ENCODE data around the gene MBP.
A peak's percentile ranks its signal among the peaks of the same experiment; 100 is the strongest.
"Not testable (repeated sequence)": the region's sequence is repeated elsewhere in the genome, so short reads cannot be mapped to it uniquely, and the experiment has no call there.

MBP gene

DNA sequence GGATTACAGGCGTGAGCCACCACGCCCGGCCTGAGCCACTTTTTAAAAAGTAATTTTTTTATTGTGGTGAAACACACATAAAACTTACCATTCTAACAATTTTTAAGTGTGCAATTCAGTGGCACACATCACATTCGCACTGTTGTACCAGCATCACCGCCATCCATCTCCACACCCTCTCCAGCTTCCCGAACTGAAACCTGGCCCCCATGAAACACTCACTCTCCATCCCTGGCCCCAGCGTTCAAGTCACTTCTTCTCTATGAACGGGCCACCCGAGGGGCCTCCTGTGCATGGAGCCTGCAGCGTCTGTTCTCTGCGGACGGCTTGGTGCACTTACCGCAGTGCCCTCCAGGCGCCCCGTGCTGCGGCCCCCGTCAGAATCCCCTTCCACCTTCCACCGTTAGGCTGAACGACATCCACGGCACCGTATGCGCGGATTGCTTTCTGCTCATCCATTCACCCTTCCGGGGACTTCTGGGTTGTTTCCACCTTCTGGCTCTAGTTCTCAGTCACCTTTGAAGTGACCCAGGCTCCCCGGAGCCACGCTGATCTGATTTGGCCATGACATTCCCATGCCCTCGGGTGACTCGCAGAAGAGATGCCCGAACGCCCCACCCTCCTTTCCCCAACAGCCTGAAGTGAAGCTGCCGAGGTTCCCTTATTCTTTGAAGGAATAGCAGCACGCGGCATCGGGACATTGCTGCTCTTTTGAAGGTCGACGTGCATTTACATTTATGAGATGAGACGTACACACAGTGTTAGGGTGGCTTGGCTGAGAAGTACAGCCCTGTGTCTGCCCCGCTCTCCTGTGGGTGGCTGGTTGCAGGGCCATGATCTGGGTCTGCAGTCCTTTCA lies 134.4 kb downstream of the MBP start:
- DNase-seq, result no peak

DNA sequence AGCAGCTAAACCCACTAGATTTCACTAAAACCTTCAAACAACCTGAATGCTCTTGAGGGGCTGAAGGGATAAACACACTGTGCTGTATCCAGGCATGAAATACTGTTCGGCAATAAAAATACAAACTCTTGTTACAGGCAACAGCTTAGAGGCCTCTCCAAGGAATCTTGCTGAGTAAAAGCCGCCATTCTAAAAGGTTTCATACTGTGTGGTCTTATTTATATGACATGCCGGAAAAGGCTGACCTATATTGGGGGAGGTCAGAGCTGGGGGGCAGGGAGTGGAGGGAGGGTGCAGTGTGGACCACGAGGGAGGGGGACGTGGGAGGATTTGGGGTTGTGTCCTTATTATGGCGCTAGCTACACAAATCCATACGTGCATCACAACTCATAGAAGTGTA lies 136.2 kb downstream of the MBP start:
- no peak for DNase-seq

DNA sequence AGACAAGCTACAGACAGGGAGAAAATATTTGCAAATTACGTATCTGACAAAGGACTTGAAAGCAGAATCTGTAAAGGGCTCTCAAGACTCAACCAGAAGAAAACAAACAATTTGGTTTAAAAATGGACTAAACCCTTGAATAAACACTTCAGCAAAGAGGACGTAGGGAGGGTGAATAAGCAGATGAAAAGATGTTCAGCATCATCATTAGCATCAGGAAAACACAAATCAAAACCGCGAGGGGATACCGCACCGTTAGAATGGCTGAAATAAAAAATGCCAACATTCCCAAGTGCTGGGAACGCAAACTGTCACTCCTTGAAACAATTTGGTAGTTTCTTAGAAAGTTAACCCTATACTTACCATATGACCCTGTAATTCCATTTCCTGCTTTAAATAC lies 136.7 kb downstream of the MBP start:
- DNase-seq, result no peak

DNA sequence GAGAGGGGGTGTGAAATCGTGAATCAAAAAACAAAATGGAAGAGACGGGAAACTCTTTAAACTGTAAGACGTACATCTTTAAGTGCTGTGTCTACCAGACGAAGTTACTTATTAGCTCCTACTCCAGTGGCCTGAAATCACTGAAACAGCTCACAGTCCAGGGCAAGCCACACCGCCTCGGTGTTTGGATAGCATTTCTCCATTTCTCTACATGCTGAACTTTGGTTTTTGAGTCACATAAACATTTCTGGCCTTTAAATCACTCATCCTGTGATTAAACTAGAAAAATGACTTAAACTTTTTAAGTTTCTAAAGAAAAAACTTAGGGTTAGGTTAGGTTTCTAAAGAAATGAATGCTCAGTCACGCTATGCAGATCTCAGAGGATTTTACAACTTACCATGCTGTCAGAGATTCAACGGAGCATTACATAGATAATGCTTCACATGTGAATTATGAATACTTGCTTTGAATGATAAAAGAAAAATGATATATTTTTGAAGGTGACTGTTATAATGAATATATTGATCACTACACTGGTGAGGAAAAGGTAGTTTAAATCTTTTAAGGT lies 138.4 kb downstream of the MBP start:
- DNase-seq, result no peak

DNA sequence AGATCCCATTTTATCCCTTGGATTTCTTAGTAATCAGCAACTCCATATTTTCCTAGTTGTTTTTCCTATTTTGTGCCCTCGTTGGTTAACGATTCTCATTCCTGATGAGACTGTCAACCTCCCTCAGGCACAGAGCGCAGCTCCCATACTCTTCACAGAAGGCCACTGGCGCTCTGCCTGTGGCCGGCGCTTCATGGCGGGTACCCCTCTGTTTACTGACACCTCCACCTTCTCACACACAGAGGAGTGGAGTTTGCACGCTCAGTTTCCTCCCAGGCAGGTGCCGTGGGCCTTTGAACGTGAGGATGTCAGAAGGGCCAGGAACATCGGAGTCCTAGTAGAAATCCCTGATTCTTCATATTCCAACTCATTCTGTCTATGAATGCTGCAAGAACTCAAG lies 139.0 kb downstream of the MBP start:
- no peak for DNase-seq

DNA sequence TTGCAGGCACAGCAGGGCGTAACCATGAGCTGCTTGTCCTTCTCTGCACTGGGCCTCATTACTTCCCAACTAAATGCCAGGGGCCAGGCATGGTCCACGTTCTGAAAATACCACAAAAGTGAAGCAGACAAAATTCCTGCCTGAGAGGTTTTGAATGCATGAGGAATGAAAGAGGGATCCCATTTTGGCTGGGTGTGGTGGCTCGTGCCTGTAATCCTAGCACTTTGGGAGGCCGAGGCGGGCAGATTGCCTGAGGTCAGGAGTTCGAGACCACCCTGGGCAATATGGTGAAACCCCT lies 139.5 kb downstream of the MBP start:
- no peak for DNase-seq

DNA sequence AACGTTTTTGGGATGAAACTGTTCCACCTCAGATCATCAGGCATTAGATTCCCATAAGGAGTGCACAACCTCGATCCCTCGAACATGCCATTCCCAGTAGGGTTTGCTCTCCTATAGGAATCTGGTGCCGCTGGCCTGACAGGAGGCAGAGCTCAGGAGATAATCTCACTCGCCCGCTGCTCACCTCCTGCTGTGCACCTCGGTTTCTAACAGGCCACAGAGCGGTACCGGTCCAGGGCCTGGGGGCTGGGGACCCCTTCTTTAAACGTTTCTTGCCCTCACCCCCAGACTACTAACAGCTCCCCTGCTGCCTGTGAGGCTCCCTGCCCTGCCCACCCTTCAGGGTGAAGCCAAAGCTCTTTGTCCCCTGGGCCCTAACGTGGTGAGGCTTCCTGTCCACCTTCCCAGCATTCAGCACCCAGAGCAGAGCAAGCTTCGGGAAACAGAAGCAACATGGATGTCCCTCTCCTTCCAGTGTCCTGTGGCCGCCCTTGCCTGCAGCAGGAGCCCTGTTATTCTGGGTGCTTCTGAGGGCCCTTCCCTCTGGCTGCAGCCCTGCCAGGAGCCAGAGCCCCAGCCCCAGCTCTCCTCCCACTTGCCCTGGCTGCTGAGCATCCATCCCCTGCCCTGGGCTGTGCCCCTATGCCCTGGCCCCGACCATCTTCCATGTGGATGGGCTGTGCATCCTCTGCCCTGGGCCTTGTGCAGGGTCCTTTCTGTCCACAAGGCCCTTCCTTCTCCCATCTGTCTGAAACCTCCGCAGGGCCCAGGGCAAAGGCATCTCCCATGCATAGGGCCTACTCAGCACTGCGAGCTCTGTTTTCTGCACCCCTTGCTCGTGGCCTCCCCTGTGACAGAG lies 140.1 kb downstream of the MBP start:
- DNase-seq, result no peak

DNA sequence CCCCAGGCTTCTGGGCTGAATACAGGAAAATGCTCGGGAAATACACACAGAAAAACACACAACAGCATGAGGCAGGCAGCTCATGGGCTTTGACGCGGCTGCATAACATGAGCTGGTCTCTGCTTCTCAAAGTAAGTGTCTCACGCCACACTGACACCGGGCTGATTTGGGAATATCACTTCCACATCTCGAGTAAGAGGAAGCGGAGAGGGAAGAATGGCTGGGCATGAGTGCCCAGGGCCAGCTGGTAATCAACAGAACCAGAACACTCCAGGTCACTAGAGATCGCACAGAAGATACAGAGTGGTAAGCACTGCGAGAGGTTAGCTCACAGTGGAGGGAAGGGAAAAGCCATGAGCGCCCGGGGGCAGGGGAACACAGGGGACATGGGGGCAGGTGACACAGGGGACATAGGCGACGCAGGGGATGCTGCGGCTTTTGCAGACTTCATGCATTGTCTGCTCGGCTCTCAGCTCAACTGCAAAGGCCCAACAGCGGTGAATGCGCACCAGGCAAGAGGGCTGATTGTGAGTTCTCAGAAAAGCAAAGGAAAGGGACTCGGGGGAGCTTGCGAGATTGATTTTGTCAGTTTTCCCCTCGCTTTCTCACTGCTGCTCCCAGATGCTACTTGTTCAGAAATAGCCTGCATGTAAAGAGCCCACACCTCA lies 141.4 kb downstream of the MBP start:
- DNase-seq, result no peak

DNA sequence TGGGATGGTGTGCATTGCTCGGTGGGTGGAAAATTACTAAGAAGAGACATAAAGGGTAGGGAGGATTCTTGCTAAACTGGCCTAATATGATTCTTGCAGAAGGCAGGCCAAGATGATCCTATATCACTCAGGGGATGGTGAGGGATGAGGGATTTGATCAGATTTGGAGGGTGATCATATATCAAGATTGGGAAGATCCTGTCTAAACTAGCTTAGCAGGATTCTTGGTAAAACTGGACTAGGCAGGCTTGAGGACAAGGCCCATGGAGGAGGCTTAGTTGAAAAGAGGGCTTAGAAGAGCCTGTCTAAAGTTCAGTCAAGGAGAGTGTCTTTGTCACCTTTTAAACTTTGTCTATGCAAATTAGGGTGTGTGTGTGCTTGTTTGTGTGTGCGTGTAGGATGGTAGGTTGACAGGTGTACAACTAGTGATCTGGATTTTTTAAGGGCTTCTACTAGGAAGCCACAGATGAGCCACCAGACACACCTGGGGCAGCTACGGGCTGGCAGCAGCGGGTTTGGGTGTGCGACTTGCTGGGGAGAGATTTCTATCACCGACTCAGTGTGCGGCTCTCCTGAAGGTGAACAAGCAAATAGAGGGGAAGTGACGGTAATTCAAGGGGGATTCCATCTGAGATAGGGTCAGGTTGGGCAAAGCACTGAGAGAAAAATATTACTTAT lies 142.1 kb downstream of the MBP start:
- not testable (repeated sequence) for DNase-seq

DNA sequence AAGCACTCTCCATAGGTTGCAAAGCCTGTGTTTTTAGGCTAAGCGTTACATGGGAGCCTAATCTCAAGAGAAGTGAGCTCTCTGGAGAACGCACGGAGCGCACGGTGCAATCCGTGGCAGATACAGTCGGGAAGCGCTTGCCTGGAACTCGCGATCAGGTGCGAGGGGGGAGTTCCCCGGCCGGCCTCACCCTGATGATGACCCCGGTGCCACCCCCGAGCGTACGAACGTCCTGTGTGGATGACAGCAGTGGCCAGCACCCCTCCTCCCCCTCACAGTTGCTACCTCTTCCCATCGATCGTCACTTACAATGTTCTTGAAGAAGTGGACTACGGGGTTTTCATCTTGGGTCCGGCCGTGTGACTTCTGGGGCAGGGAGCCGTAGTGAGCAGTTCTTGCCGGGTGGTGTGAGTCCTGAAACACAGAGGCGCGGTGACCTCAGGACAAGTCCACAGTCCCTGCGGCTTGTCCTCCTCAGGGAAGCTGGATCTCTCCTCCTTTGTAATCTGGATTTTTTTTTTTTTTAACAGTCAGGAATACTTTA lies 142.9 kb downstream of the MBP start:
- no peak for DNase-seq

DNA sequence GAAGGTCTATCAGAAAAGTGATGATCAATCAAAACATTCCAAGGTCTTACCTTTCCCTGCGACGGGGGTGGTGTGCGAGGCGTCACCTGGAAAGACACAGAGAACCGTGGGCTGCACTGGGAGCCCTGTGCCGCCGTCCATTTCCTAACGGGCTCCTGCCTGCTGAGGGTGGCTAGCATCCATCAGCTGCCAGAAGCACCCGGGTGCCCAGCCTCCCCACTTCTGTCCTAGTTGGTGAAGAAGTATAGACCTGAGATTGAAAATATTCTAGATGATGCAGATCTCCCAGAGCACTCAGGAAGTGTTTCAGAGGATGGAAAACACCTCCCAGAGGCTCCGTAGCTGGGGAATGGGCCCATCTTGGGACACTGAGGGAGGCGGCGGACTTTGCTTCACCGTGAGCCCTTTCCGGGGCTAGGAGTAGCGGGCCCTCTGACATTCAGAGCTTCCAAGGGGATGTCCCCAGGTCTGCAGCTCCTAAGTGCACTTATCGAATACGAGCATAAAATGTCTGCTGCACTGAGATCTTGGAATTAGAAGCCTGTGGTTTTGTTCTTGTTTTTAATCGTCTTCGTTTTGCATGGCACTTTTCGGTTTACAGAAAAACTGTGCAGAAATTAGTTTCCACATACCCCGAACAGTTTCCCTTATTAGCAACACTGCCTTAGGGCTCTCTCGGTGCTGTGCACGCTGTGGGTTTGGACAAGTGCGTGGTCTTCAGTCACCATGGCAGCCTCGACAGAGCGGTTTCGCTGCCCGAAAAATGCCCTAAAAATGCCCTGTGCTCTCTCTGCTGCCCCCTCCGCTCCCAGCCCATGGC lies 143.5 kb downstream of the MBP start:
- DNase-seq, result no peak

DNA sequence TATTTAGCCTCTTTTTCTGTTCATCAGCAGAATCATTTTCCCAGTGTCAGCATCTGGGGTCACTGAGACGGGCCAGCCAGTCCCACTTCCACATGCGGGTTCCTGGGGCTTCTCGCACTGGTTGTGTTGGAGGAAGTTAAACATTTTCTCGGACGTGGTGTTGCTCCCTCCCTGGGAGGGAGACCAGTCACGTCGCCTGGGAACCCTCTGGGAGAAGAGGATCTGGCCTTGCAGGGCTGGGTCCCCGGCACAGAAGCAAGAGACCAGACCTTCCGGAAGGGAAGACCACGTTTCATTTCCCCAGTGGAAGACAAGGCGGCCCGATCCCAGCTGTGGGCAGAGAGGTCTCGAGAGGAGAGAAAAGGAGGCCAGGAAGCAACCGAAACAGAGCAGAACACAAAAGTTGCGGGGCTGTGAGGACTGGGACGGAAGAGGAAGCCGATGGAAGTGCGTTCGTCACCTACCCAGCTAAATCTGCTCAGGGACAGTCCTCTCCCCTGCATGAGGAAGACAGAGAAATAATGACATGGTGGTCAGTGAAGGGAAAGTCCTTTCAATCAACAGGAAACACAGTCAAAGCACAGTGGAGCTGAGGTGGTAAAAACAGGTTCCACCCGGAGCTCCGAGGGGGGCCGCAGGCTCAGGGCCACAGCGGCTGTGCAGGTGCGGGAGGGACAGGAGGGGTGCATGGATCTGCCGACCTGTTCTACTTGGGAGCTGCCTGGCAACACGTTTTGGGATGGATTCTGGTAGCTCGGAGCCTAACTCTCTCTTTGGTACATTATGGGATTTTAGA lies 144.4 kb downstream of the MBP start:
- DNase-seq, result no peak

DNA sequence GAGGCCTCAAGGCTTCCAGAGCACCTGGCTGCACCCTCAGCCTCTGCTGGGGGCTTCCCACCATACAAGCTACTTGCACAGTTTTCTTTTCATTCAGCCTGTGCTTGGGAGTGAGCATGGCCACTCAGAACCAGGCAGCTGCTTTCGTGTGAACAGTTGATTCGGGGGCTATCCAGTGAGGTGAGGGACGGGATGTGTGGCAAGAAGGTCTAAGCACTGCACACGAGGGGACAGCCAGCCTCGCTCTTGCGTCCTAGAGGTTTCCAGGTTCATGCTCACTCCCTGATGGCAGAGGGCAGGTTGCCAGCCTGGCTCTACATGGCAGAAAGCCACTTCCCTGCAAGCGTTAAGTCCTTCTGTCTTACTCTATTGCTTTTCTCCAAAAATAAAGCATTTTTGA lies 146.2 kb downstream of the MBP start:
- no peak for DNase-seq

DNA sequence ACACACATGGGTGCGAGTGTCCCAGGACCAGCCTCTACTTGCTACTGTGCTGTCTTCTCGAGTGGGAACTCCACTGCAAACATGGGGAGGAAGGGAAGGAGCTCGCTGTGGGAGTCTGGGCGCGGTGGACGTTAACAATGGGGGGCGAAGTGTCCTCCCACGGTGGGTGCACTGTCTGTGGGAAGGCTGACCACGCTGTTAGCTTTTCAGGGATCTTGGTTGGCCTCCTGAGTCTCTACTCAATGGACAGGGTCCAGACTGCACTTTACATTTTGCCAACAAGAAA lies 146.7 kb downstream of the MBP start:
- DNase-seq, result no peak

DNA sequence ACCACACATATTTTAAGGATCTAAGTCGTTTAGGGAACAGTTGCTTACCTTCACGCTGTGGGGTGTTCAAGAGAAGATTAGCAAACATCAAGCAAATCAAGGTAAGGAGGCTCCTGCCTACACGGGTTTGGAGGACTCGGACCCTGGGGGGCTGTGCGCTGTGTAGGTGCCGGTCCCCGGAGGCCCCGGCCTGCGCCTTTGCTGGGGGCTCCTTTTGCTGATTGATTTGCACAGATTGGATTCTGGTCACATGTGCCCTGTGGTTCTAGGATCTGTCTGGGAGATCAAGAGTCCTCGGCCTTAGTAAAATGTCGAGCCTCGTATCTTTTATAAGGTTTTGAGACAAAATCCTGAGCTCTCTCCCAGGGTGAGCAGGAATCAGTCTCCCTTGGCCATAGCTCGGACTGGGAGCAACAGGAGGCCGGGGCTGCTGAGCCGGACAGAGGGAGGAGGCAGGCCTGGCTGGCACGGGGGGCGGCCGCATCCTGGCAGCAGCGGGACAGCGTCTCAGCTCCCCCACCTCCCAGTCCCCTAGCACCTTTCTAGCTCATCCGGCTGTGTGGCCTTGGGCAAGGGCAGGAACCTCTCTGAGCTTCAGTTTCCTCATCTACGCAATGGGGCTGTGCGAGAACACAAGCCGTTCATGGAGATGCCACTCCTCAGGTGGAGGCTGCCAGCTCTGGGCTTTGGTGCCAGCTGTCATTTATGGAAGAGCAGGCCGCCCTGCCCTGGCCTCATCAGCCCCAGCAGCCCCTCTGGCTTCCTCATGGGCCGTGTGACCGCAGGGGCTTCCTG lies 147.2 kb downstream of the MBP start:
- DNase-seq, result no peak

DNA sequence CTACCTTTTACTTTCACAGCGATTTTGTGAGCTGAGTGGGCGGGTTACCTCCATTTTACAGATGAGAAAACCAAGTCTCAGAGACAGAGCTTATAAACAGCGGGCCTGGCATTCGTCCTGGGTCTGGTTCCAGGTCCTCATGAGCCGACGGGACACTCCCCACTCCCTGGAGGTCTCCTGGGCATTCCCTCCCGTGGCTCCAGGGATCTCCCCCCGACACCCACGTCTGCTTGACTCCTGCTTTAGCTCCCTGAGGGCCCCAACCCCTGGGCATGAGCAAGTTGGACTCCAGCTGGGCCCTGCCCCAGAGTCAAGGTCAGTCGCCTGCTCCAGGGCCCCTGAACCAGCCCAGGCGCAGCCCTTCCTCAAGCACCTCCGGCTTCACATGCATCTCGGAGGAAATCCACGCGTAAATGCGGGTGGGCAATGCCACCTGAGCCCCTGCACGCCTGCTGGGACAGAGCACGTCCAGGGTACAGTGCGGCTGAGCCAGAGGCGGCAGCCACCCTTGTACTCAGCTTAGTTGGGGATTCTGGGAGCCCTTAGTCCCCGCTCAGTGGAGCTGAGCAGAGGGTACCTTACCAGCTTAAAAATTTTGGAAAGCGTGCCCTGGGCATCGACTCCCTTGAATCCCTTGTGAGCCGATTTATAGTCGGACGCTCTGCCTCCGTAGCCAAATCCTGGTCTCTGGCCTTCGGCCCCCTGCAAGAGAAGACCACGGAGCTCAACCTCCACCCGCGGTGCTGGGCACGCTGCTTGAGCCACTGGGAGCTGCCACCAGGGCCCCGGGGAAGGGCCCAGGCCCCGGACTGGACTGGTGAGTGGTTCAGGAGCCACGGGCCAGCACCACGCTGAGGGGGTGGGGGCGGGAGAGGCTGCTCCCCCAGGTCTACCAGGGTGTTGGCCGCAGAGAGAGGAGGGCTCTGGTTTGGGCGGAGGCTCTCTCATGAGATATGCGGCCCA lies 148.1 kb downstream of the MBP start:
- no peak for DNase-seq

DNA sequence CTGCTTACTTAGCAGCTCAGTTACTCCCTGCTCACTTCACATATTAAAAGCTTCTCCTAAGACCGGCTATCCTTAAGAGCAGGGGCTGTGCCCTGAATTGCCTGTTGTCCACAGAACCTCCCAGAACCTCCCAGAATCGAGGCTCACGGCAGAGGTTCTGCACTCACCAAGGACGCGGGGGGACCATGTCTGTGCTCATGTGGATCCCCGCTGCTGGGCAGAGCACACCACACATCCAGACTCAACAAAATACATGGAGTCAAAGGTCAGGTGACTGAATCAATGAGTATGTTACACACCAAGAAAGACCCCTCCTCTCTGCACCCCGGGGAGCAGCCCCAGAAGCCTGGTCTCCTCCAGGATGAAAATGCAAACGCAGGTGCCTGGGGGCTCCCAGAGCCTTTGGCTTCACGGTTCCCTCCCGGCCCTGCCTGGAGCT lies 149.0 kb downstream of the MBP start:
- no peak for DNase-seq

DNA sequence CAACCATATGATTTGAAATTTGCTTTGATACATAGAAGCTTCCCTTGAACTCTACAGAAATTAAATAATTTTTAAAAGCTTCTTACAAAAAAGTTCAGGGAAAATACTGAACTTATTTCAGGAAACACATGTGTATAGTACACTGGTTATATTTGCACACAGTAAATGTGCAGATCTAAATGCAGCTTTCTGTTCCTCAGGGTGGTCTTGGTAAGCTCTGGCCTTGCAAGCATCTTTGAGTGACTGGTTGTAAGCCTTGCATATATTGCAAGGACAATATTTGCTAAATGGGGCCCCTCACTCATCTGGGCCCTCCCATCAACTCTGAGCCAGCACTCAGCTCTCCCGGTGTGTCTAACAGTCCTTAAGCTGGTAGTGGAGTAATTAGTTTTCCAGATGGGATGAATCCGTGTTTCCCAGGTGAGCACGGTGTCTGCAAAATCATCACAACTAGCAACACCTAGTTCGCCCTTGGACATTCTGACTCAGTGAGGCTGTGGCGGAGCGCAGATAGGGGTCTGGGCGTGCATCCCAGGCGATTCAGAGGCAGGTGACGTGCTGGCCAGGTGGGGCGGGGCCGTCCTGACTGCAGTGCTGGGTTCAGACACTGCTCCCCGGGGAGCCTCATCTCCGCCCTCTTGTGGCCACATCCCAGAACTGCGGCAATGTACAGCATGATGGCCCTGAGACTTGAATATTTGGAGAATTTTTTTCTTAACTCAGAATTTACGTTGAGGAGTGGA lies 149.6 kb downstream of the MBP start:
- peak; percentile 44 for DNase-seq

Measured in NCI-H2227 treated with DMSO at 0.1 percent for 48 hours (cell line).